Dendritic cell treated with granulocyte-macrophage colony-stimulating factor and Interleukin-4, amounts not matched to agents 40 ng/mL and 50 ng/mL, for 4 days (primary cell): ENCODE results near the gene MTERF4.

Experiments
- H3K27ac Mint-ChIP-seq: one replicate; pipeline ENCODE4 v1.8.0; 2022; ENCODE audit warnings: mild to moderate bottlenecking, mixed read lengths
- H3K27me3 Mint-ChIP-seq: one replicate; pipeline ENCODE4 v1.8.0; 2022; ENCODE audit warnings: mild to moderate bottlenecking, mixed read lengths
- H3K36me3 Mint-ChIP-seq: one replicate; pipeline ENCODE4 v1.8.0; 2022; ENCODE audit warnings: low read depth, mixed read lengths
- H3K4me1 Mint-ChIP-seq: one replicate; pipeline ENCODE4 v1.8.0; 2022; ENCODE audit warnings: low read depth, mixed read lengths
- H3K4me3 Mint-ChIP-seq: one replicate; pipeline ENCODE4 v1.8.0; 2022; ENCODE audit warnings: mild to moderate bottlenecking, moderate library complexity, mixed read lengths
- H3K9me3 Mint-ChIP-seq: one replicate; pipeline ENCODE4 v1.8.0; 2022; ENCODE audit warnings: mixed read lengths
- intact Hi-C: fragments of 100-400 bp; cut with micrococcal nuclease; formaldehyde crosslinking; loops from one replicate; pipeline ENCODE4 v1.15.0; 2022

Gene MTERF4, protein sequence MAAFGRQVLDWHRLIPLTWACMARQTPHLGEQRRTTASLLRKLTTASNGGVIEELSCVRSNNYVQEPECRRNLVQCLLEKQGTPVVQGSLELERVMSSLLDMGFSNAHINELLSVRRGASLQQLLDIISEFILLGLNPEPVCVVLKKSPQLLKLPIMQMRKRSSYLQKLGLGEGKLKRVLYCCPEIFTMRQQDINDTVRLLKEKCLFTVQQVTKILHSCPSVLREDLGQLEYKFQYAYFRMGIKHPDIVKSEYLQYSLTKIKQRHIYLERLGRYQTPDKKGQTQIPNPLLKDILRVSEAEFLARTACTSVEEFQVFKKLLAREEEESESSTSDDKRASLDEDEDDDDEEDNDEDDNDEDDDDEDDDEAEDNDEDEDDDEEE

DNA sequence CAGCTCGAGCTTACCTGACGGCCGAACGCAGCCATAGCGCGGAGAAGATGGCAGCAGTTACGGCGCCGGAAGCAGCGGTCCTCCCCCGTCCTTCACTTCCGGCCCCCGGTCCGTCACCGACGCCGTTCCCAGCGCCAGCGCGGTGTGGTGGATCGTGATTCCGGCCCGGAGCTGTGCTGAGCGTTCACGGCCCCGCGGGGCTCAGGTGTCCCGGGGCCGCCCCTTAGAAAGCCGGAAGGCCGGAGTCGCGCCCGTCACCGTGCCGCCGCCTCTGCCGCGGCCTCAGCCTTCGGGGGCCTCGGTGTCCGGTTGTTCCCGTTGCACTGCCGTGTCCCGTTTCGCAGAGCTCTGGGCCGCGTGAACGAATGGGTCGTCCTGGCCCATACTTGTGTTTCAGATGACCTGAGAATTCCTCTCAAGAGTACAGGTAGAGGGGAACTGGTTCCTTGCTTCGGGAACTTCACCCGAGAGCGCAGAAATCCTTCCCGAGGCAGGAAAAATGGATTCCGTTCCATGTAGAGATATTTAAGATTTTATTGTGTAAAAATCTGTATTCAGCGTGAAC, at the start of gene MTERF4:
TSS of gene MTERF4 (minus strand) at position 49 of the 565 bp plus-strand sequence. CDS start at position 35, 14 bp downstream.
- Mint-ChIP-seq H3K9me3 (no peaks in the 10 kb centered on the region), H3K4me1 (peaks cover 25% of the 10 kb centered on the region), H3K4me3 (peak within 1 kb of the TSS; percentile 93), H3K27ac (peak within 1 kb of the TSS; percentile 91), H3K36me3 (peaks cover 40% of the 10 kb centered on the region), H3K27me3 (no peaks in the 10 kb centered on the region)
- intact Hi-C loops, result loop anchor here (5.0 kb wide), 1 partner anchor 45 kb away; the partner anchor contains the start of gene PASK

DNA sequence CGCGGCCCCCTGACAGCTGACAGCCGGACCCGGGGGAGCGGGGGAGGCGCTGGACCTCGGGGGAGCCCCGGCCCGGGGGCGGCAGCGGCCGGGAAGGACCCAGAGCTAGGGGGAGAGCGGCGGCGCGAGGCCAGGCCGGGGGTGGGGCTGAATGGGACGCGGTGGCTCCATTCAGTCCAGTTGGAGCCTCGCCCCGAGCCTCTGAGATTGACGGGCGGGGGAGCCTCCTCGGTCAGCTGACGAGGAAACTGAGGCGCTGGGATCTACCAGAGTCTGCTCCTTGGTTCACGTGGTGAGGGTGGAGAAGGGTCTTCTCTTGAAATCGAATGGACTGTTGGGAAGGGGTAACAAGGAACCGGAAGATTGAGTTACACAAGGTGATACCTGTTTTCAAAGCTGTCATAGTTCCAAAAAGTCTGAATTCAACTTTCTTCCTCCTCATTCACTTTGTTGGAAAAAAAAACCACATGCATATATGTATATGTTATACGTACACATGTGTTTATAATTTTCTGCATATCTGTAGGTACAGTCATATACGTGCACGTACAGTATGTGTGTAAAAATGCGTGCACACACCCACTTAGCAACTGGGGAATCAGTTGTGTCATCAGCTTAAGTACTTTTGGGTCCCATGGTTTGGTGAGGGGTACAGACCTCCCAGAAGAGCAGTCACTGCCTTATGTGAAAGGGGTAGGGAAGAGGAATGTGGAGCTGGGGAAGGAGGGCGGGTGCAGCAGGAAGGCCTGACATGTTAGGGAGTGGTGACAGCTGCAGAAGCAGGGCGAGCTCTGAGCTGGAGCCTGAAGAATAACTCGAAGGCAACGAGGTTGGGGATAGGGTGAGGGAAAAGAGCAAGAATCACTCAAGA, 48.8 kb upstream of the MTERF4 start:
- intact Hi-C loops, result loop anchor here (5.0 kb wide), 1 partner anchor 361 kb away; no protein-coding TSS in a partner anchor
- Mint-ChIP-seq H3K9me3 (no peaks in the 10 kb centered on the region), H3K4me3 (peak overlapping the region; percentile 85), H3K36me3 (peaks cover 39% of the 10 kb centered on the region), H3K27ac (peak overlapping the region; percentile 83), H3K4me1 (peaks cover 56% of the 10 kb centered on the region), H3K27me3 (peaks cover 8% of the 10 kb centered on the region)

DNA sequence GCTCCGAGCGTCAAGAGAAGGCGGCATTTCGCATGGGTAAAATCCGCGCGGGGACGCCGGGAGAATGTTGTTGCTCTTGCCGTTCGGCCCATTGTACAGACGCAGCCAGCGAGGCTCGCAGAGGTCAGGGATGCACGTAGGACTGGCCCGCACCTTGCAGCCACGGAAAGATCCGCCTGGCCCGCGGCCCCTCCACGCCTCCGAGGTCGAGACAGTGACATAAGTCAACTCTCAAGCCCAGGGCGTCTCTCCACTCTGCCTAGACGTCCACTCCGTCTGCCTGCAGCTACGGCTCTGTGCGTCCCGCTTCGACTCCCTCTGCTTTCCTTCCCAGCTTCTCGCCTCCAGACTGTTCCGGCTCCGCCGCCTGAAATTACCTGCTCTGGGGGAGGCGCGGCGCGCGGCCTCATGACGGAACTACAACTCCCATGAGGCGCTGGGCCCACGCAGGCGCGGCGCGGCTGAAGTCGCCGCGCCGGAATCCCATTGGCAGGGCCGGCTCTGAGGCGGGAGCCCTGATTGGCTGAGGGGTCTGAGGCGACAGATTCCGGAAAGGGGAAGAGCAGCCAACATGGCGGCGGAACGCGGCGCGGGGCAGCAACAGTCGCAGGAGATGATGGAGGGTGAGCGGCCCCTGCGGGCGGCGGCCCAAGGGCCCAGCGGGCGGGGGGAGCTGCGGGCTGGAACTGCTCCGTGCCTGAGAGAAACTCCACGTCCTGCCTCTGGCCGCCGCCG, 48.0 kb upstream of the MTERF4 start, which contains the start of gene PPP1R7:
TSS of gene PPP1R7 (plus strand) at position 543 of the 735 bp plus-strand sequence. CDS start at position 572, 29 bp downstream.
- Mint-ChIP-seq H3K4me1 (peaks cover 51% of the 10 kb centered on the region), H3K36me3 (peaks cover 37% of the 10 kb centered on the region), H3K9me3 (no peaks in the 10 kb centered on the region), H3K4me3 (peak within 1 kb of the TSS; percentile 85), H3K27ac (peak within 1 kb of the TSS; percentile 83), H3K27me3 (peaks cover 8% of the 10 kb centered on the region)
- intact Hi-C loops, result loop anchor here (5.0 kb wide), 2 partner anchors 48 to 362 kb away; partner anchors contain the start of gene MTERF4

- H3K27me3 Mint-ChIP-seq, result peaks cover 8% of the 10 kb centered on the region
- H3K4me3 Mint-ChIP-seq, result peak overlapping the region; percentile 85
- H3K4me1 Mint-ChIP-seq, result peaks cover 46% of the 10 kb centered on the region
- intact Hi-C loops, result loop anchor here (5.0 kb wide), 1 partner anchor 47 kb away; the partner anchor contains the start of gene MTERF4
- no peaks in the 10 kb centered on the region for H3K9me3 Mint-ChIP-seq
- peak overlapping the region; percentile 83 for H3K27ac Mint-ChIP-seq
- peaks cover 32% of the 10 kb centered on the region for H3K36me3 Mint-ChIP-seq
Observed at GRCh38 chr2:241149675-241149924, 47.5 kb upstream of the MTERF4 start.

DNA sequence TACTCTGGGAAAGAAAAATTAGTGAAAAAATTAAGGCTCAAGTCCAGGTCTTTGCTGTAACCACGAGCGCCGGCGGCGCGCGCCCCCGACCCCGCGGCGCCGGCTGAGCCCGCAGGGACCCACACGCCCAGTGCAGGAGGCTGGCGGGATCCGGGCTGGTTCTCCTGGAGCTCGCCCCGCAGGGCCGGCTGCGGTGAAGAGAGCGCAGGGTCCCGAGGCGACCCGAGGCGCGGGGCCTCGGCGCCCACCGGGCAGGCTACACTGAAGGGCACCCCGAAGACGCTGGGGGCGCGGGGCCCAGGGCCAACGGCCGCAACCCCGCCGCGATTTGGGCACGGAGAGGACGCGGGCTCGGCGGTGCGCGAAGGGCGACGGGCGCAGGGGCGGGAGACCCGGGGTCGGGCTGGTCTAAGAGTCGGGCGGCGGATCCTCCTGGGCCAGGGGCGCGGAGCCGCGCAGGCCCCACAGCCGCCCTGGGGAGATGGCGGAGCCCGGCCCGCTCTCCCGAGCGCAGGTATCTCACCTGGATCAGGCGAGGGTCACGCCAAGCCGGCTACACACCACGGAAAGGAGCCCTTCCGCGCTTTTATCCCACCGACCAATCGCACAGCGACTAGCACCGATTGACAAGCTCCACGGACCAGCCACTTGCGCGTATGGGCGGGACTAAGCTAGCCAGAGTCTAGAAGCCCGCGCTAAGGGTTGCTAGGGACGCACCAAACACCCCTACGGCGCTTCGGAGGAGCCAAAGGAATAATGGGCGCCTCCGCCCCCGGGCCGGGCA, 47.0 kb upstream of the MTERF4 start, which contains the start of gene PASK:
TSS of gene PASK (minus strand) at position 582 of the 784 bp plus-strand sequence. CDS start 6,440 bp downstream, outside the sequence.
- intact Hi-C loops, result loop anchor here (5.0 kb wide), 1 partner anchor 47 kb away; the partner anchor contains the start of gene MTERF4
- H3K27ac Mint-ChIP-seq, result peak within 1 kb of the TSS; percentile 83
- peaks cover 28% of the 10 kb centered on the region for H3K36me3 Mint-ChIP-seq
- no peaks in the 10 kb centered on the region for H3K9me3 Mint-ChIP-seq
- peaks cover 8% of the 10 kb centered on the region for H3K27me3 Mint-ChIP-seq
- H3K4me1 Mint-ChIP-seq, result peaks cover 46% of the 10 kb centered on the region
- H3K4me3 Mint-ChIP-seq, result peak within 1 kb of the TSS; percentile 85

DNA sequence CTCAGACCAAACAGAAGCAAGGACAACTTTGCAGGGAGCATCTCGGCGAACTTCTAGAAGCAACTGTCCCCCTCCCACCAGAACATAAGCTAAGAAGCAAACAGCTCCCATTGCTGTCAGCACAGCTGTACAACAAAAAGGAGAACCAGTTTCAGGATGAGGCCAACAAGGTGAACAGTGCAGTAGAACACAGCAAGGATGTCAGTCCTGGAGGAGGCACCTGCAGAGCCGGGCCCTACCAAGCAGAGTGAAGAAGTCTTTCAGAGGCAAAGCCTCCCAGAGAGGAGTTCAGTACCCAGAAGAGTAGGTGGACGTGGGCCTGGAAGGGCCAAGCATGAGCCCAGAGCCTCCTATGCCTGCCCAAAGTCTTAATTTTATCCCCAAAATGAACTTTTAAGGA, 46.2 kb upstream of the MTERF4 start:
- peak overlapping the region; percentile 85 for H3K4me3 Mint-ChIP-seq
- H3K27me3 Mint-ChIP-seq, result peaks cover 8% of the 10 kb centered on the region
- peaks cover 41% of the 10 kb centered on the region for H3K4me1 Mint-ChIP-seq
- H3K27ac Mint-ChIP-seq, result no peak overlapping the region
- intact Hi-C loops, result loop anchor here (5.0 kb wide), 1 partner anchor 46 kb away; the partner anchor contains the start of gene MTERF4
- no peaks in the 10 kb centered on the region for H3K9me3 Mint-ChIP-seq
- peaks cover 22% of the 10 kb centered on the region for H3K36me3 Mint-ChIP-seq

GRCh38 chr2:241147336-241147735, 45.2 kb upstream of the MTERF4 start:
- Mint-ChIP-seq H3K27ac (no peak overlapping the region), H3K9me3 (no peaks in the 10 kb centered on the region), H3K4me3 (no peak overlapping the region), H3K27me3 (peaks cover 8% of the 10 kb centered on the region), H3K36me3 (peaks cover 19% of the 10 kb centered on the region), H3K4me1 (peaks cover 34% of the 10 kb centered on the region)
- intact Hi-C loops, result loop anchor here (5.0 kb wide), 1 partner anchor 45 kb away; the partner anchor contains the start of gene MTERF4

GRCh38 chr2:241146286-241146685, 44.2 kb upstream of the MTERF4 start:
- H3K4me3 Mint-ChIP-seq, result no peak overlapping the region
- peaks cover 8% of the 10 kb centered on the region for H3K27me3 Mint-ChIP-seq
- no peak overlapping the region for H3K27ac Mint-ChIP-seq
- intact Hi-C loops, result loop anchor here (5.0 kb wide), 1 partner anchor 44 kb away; the partner anchor contains the start of gene MTERF4
- peaks cover 28% of the 10 kb centered on the region for H3K36me3 Mint-ChIP-seq
- H3K9me3 Mint-ChIP-seq, result no peaks in the 10 kb centered on the region
- H3K4me1 Mint-ChIP-seq, result peaks cover 29% of the 10 kb centered on the region

DNA sequence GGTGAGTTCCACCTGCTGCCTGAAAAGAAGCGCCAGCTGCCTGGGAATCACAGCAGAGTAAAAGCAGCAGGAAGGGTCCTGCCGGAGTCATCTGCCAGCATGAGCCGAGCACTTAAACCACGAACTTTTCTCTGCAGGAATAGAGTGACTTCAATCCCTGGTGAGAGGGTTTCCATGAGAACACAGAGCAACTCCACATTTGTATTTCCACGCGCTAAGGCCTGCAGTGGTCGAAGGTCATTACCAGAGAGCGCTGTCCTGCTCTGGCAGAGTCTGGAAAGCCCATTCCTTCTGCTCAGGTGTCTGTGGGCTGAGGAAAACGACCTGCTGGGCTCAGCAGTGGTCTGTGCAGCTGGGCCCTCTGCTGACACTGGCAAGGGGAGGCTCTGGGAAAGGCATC, 40.5 kb upstream of the MTERF4 start:
- Mint-ChIP-seq H3K4me3 (no peak overlapping the region), H3K9me3 (no peaks in the 10 kb centered on the region), H3K36me3 (peaks cover 37% of the 10 kb centered on the region), H3K4me1 (peaks cover 11% of the 10 kb centered on the region), H3K27ac (no peak overlapping the region), H3K27me3 (no peaks in the 10 kb centered on the region)
- intact Hi-C loops, result no loop called here

GRCh38 chr2:241142063-241142462, 40.0 kb upstream of the MTERF4 start:
- H3K4me1 Mint-ChIP-seq, result peaks cover 11% of the 10 kb centered on the region
- no peaks in the 10 kb centered on the region for H3K9me3 Mint-ChIP-seq
- no peaks in the 10 kb centered on the region for H3K27me3 Mint-ChIP-seq
- no peak overlapping the region for H3K27ac Mint-ChIP-seq
- H3K36me3 Mint-ChIP-seq, result peaks cover 40% of the 10 kb centered on the region
- no peak overlapping the region for H3K4me3 Mint-ChIP-seq
- intact Hi-C loops, result no loop called here

- no peaks in the 10 kb centered on the region for H3K27me3 Mint-ChIP-seq
- H3K4me3 Mint-ChIP-seq, result no peak overlapping the region
- H3K4me1 Mint-ChIP-seq, result peaks cover 8% of the 10 kb centered on the region
- H3K36me3 Mint-ChIP-seq, result peaks cover 48% of the 10 kb centered on the region
- no peaks in the 10 kb centered on the region for H3K9me3 Mint-ChIP-seq
- intact Hi-C loops, result no loop called here
- H3K27ac Mint-ChIP-seq, result no peak overlapping the region
Observed at GRCh38 chr2:241141214-241141770, 39.2 kb upstream of the MTERF4 start.

DNA sequence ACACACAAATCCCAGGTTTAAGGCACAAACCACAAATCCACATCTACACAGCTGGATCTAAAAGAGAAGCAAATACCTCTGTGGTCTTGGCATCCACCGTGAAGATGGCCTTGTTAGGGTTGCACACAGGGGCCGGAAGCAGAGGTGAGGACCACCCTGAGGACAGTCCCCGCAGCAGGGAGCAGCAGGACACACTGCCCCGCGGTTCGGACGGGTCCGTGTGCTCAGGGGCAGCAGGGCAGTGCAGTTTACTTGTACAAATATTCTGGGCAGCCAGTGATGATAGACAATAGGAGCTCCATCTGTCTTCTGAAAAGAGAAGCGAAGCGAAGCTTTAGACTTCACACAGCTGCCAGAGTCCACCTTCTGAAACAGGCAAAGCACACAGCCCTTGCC, 38.4 kb upstream of the MTERF4 start:
- Mint-ChIP-seq H3K4me1 (peaks cover 6% of the 10 kb centered on the region), H3K27ac (no peak overlapping the region), H3K27me3 (no peaks in the 10 kb centered on the region), H3K4me3 (no peak overlapping the region), H3K9me3 (no peaks in the 10 kb centered on the region), H3K36me3 (peaks cover 56% of the 10 kb centered on the region)
- intact Hi-C loops, result no loop called here
